H9 (cell line): ENCODE measurements around the gene HIBCH. TPM values are rescaled to one million over a fixed set of nuclear protein-coding genes. Genes with fewer than 3 reads are reported as not detected.

Experiments used
- DNase-seq: peaks from one replicate; pipeline ENCODE4 v3.0.0-alpha.2; 2017
- H2AFZ ChIP-seq: one replicate; pipeline ENCODE4 v1.6.1; 2013; ENCODE audit warnings: mild to moderate bottlenecking, low read length, control low read depth, moderate library complexity
- H2AK5ac ChIP-seq: 2 replicates; pipeline ENCODE4 v1.6.1; 2013; ENCODE audit warnings: low read length, control low read depth, mixed read lengths; ENCODE audit not compliant: insufficient read length
- H2BK120ac ChIP-seq: one replicate; pipeline ENCODE4 v1.6.1; 2013; ENCODE audit warnings: low read depth, mild to moderate bottlenecking, low read length, control low read depth, inconsistent platforms; ENCODE audit not compliant: poor library complexity, severe bottlenecking
- H2BK12ac ChIP-seq: 2 replicates; pipeline ENCODE4 v1.6.1; 2013; ENCODE audit warnings: low read length, control low read depth, mixed read lengths, low read depth; ENCODE audit not compliant: insufficient read length
- H2BK15ac ChIP-seq: 2 replicates; pipeline ENCODE4 v1.6.1; 2013; ENCODE audit warnings: low read depth, low read length, control low read depth
- H2BK20ac ChIP-seq: one replicate; pipeline ENCODE4 v1.6.1; 2013; ENCODE audit warnings: low read depth, mild to moderate bottlenecking, low read length, control low read depth, inconsistent platforms; ENCODE audit not compliant: poor library complexity, severe bottlenecking
- H2BK5ac ChIP-seq: 2 replicates; pipeline ENCODE4 v1.6.1; 2013; ENCODE audit warnings: low read length, control low read depth, mixed read lengths; ENCODE audit not compliant: insufficient read length
- H3K14ac ChIP-seq: 2 replicates; pipeline ENCODE4 v1.6.1; 2013; ENCODE audit warnings: low read length, control low read depth; ENCODE audit not compliant: insufficient read depth
- H3K18ac ChIP-seq: 2 replicates; pipeline ENCODE4 v1.6.1; 2013; ENCODE audit warnings: low read depth, mild to moderate bottlenecking, mixed read lengths, low read length, control low read depth; ENCODE audit not compliant: insufficient read length
- H3K23ac ChIP-seq: 2 replicates; pipeline ENCODE4 v1.6.1; 2013; ENCODE audit warnings: low read length, control low read depth, mixed read lengths, low read depth; ENCODE audit not compliant: insufficient read length
- H3K23me2 ChIP-seq: 2 replicates; pipeline ENCODE4 v1.6.1; 2013; ENCODE audit warnings: low read depth, mild to moderate bottlenecking, mixed read lengths, low read length, control low read depth; ENCODE audit not compliant: insufficient read length, poor library complexity, severe bottlenecking
- H3K27ac ChIP-seq: 2 replicates; pipeline ENCODE4 v1.5.1; 2013; ENCODE audit warnings: low read length, control low read depth, mixed read lengths, low read depth; ENCODE audit not compliant: insufficient read length
- H3K27me3 ChIP-seq: 2 replicates; pipeline ENCODE4 v1.6.1; 2013; ENCODE audit warnings: low read length, control low read depth, inconsistent platforms; ENCODE audit not compliant: insufficient read depth
- H3K4ac ChIP-seq: 2 replicates; pipeline ENCODE4 v1.6.1; 2013; ENCODE audit warnings: low read depth, mild to moderate bottlenecking, control low read depth, inconsistent platforms, low read length, moderate library complexity
- H3K4me1 ChIP-seq: 2 replicates; pipeline ENCODE4 v1.6.1; 2013; ENCODE audit warnings: low read length, control low read depth, inconsistent platforms; ENCODE audit not compliant: insufficient read depth
- H3K4me2 ChIP-seq: 2 replicates; pipeline ENCODE4 v1.6.1; 2013; ENCODE audit warnings: low read length, control low read depth, mixed read lengths; ENCODE audit not compliant: insufficient read length, insufficient read depth
- H3K56ac ChIP-seq: 2 replicates; pipeline ENCODE4 v1.6.1; 2013; ENCODE audit warnings: low read depth, mild to moderate bottlenecking, mixed read lengths, low read length, control low read depth; ENCODE audit not compliant: insufficient read length
- H3K79me1 ChIP-seq: 2 replicates; pipeline ENCODE4 v1.6.1; 2013; ENCODE audit warnings: low read depth, mild to moderate bottlenecking, moderate library complexity, low read length, control low read depth, inconsistent platforms; ENCODE audit not compliant: insufficient read depth, poor library complexity, severe bottlenecking
- H3K79me2 ChIP-seq: 2 replicates; pipeline ENCODE4 v1.6.1; 2013; ENCODE audit warnings: low read length, control low read depth, inconsistent platforms; ENCODE audit not compliant: insufficient read depth
- H3K9ac ChIP-seq: 2 replicates; pipeline ENCODE4 v1.6.1; 2013; ENCODE audit warnings: low read length, control low read depth, mixed read lengths; ENCODE audit not compliant: insufficient read length; ENCODE audit errors: extremely low read depth
- H3K9me3 ChIP-seq: one replicate; pipeline ENCODE4 v1.6.1; 2013; ENCODE audit warnings: low read depth, low read length, inconsistent platforms; ENCODE audit not compliant: control insufficient read depth
- H3T11ph ChIP-seq: one replicate; pipeline ENCODE4 v1.6.1; 2013; ENCODE audit warnings: mild to moderate bottlenecking, low read length, control low read depth, inconsistent platforms
- H4K20me1 ChIP-seq: one replicate; pipeline ENCODE4 v1.6.1; 2013; ENCODE audit not compliant: control insufficient read depth, insufficient read length, insufficient read depth
- H4K5ac ChIP-seq: 2 replicates; pipeline ENCODE4 v1.6.1; 2013; ENCODE audit warnings: low read depth, mild to moderate bottlenecking, mixed read lengths, low read length, control low read depth; ENCODE audit not compliant: insufficient read length
- H4K8ac ChIP-seq: replicated peaks from 2 replicates; pipeline ENCODE4 v1.6.1; 2013; ENCODE audit warnings: low read length, control low read depth, mixed read lengths, low read depth; ENCODE audit not compliant: insufficient read length
- H4K91ac ChIP-seq: 2 replicates; pipeline ENCODE4 v1.6.1; 2013; ENCODE audit warnings: low read depth, mild to moderate bottlenecking, moderate library complexity, mixed read lengths, low read length, control low read depth; ENCODE audit not compliant: insufficient read length
- H3K27ac Mint-ChIP-seq, 3 experiments: 2 replicates in 2 of 3; 3 replicates in 1 of 3; pipeline ENCODE4 v1.8.0; 2020 to 2021; ENCODE audit warnings: mixed read lengths in 3 of 3, mild to moderate bottlenecking in 1 of 3, moderate library complexity in 1 of 3
- H3K27me3 Mint-ChIP-seq: 2 replicates; pipeline ENCODE4 v1.8.0; 2021; ENCODE audit warnings: low read depth, mild to moderate bottlenecking, moderate library complexity, mixed read lengths
- H3K36me3 Mint-ChIP-seq, 3 experiments: 2 replicates in 2 of 3; 3 replicates in 1 of 3; pipeline ENCODE4 v1.8.0; 2020 to 2021; ENCODE audit warnings: low read depth in 3 of 3, mixed read lengths in 3 of 3; ENCODE audit not compliant: insufficient read depth in 1 of 3
- H3K4me1 Mint-ChIP-seq, 2 experiments: 2 replicates each; pipeline ENCODE4 v1.8.0; 2020; ENCODE audit warnings: mixed read lengths in 2 of 2
- H3K4me3 Mint-ChIP-seq, 2 experiments: 2 replicates in 1 of 2; 3 replicates in 1 of 2; pipeline ENCODE4 v1.8.0; 2020 to 2021; ENCODE audit warnings: mild to moderate bottlenecking in 2 of 2, mixed read lengths in 2 of 2, moderate library complexity in 1 of 2
- H3K9me3 Mint-ChIP-seq, 2 experiments: 2 replicates in 1 of 2; 3 replicates in 1 of 2; pipeline ENCODE4 v1.8.0; 2020; ENCODE audit warnings: mild to moderate bottlenecking in 2 of 2, mixed read lengths in 2 of 2, moderate library complexity in 1 of 2
- CTCF ChIP-seq: fragments of 200-600 bp; sonication (generic); conservative IDR thresholded peaks from 3 replicates; pipeline ENCODE4 v1.8.0; 2021; ENCODE audit warnings: antibody characterized with exemption, mild to moderate bottlenecking
- WGBS: extraction: QIAGEN DNeasy Blood & Tissue Kit; methylation state at CpG from one replicate; pipeline ENCODE4 v1.1.7; 2013; ENCODE audit warnings: missing lambda C conversion rate, low lambda C conversion rate, mixed read lengths; ENCODE audit not compliant: insufficient read length; ENCODE audit errors: extremely low coverage; 5-methylcytosine and 5-hydroxymethylcytosine counted together
- total RNA-seq: library from RNA; stranded (reverse); gene quantifications from 2 replicates; pipeline ENCODE4 v1.2.1, GENCODE V29; 2021

HIBCH gene
- total RNA-seq, 1 experiment from 2014 or later = 28.0 TPM

DNA sequence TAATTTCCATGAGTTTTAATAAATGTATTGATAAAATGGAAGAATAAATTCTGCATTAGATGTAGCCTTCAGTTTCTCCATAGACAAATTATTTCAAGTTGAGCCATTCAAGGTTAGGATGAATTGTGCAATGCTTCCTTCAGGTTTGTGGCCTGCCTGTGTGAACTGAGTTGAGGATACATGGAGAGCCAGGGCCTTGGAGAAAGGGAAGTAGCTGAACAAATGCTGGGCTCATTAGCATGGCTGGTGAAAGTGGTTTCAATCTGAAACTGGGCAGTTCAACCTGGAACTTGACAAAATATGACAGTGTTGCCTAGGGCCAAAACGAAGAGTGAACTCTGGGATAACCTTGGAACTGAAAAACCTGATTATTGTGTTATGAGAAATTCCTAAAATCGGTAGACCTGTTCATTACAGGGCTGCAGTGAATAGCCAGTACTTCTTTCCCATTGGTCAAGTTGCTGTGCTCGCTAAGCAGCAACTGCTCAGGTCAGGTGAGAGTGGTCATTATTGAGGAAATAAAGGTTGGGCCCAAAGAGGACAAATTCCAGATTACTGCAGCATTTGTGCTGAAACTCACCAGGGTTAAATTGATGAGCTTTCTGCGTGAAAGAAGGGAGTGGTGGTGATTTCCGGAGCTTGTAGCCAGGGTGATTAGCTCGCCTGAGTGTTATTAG lies 36.5 kb upstream of the HIBCH start:
- no peak overlapping the region for H2BK15ac ChIP-seq
- H2AK5ac ChIP-seq = no peak overlapping the region
- H3T11ph ChIP-seq = no peak overlapping the region
- no peaks in the 10 kb centered on the region for H3K9me3 ChIP-seq
- H3K27ac ChIP-seq = no peak overlapping the region
- Mint-ChIP-seq H3K36me3 (no peaks in the 10 kb centered on the region), H3K4me3 (no peak overlapping the region), H3K9me3 (no peaks in the 10 kb centered on the region), H3K27ac (no peak overlapping the region), H3K4me1 (peaks cover 8 to 18% of the 10 kb centered on the region in 2 experiments), H3K27me3 (no peaks in the 10 kb centered on the region)
- no peaks in the 10 kb centered on the region for H3K79me1 ChIP-seq
- no peak overlapping the region for H3K56ac ChIP-seq
- no peak overlapping the region for H3K18ac ChIP-seq
- no peak overlapping the region for H2BK20ac ChIP-seq
- H2BK12ac ChIP-seq = no peak overlapping the region
- H3K4me1 ChIP-seq = no peaks in the 10 kb centered on the region
- no peaks in the 10 kb centered on the region for H4K20me1 ChIP-seq
- H4K91ac ChIP-seq = no peak overlapping the region
- H3K23ac ChIP-seq = no peak overlapping the region
- H3K4ac ChIP-seq = no peak overlapping the region
- H2BK120ac ChIP-seq = no peak overlapping the region
- no peak overlapping the region for H4K5ac ChIP-seq
- no peak for DNase-seq
- no peaks in the 10 kb centered on the region for H3K79me2 ChIP-seq
- H3K4me2 ChIP-seq = no peak overlapping the region
- H2BK5ac ChIP-seq = no peak overlapping the region
- WGBS = no CpG with 5 or more reads among the region's 6 CpGs
- no peak overlapping the region for H3K9ac ChIP-seq
- no peak for TF ChIP-seq CTCF
- H2AFZ ChIP-seq = no peak overlapping the region
- no peaks in the 10 kb centered on the region for H3K27me3 ChIP-seq
- no peaks in the 10 kb centered on the region for H3K23me2 ChIP-seq
- no peak overlapping the region for H3K14ac ChIP-seq
- no peak overlapping the region for H4K8ac ChIP-seq
